ENCODE results near the gene CDH8.

DNA sequence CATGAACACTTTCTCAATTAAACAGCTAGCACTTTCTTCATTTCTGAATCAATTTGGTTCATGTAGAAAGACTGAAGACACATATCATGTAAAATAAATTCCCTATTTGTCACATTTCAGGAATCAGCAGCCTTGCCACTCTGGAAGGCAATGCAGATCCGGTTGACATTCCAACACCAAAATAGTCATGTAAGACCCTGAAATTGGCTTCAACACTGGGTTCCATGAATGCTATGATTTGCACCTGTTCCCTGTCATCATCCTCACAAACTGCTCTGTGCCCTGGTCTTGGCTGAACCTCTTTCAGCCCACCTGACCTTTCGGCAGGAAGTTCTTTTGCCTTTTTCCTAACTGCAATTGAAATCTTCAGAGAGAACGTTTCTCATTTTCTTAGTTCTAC, 156.9 kb downstream of the CDH8 start:
- TF ChIP-seq, protein P1, sequence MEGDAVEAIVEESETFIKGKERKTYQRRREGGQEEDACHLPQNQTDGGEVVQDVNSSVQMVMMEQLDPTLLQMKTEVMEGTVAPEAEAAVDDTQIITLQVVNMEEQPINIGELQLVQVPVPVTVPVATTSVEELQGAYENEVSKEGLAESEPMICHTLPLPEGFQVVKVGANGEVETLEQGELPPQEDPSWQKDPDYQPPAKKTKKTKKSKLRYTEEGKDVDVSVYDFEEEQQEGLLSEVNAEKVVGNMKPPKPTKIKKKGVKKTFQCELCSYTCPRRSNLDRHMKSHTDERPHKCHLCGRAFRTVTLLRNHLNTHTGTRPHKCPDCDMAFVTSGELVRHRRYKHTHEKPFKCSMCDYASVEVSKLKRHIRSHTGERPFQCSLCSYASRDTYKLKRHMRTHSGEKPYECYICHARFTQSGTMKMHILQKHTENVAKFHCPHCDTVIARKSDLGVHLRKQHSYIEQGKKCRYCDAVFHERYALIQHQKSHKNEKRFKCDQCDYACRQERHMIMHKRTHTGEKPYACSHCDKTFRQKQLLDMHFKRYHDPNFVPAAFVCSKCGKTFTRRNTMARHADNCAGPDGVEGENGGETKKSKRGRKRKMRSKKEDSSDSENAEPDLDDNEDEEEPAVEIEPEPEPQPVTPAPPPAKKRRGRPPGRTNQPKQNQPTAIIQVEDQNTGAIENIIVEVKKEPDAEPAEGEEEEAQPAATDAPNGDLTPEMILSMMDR (IDR thresholded peaks at IDR 0.05): no peak
- TF ChIP-seq POLR2A (IDR thresholded peaks at IDR 0.05) (no peak), EP300 (IDR thresholded peaks at IDR 0.05) (no peak)
